Left ventricle myocardium inferior (tissue), 1 donor: ENCODE results near the gene ST6GALNAC2. TPM values are rescaled to one million over a fixed set of nuclear protein-coding genes. Genes with fewer than 3 reads are reported as not detected.
A peak's percentile ranks its signal among the peaks of the same experiment; 100 is the strongest.
"Not testable (repeated sequence)": the region's sequence is repeated elsewhere in the genome, so short reads cannot be mapped to it uniquely, and the experiment has no call there.

ENCODE experiments used
- DNase-seq: peaks from one replicate; pipeline ENCODE4 v3.0.0-alpha.2; 2020
- H3K27ac ChIP-seq: fragments of 200-600 bp; replicated peaks from 2 replicates; pipeline ENCODE4 v1.8.0; 2021
- H3K27me3 ChIP-seq: fragments of 200-600 bp; 2 replicates; pipeline ENCODE4 v1.8.0; 2021; ENCODE audit warnings: low read depth
- H3K36me3 ChIP-seq: fragments of 200-600 bp; 2 replicates; pipeline ENCODE4 v1.8.0; 2021
- H3K4me1 ChIP-seq: fragments of 200-600 bp; 2 replicates; pipeline ENCODE4 v1.8.0; 2021
- H3K4me3 ChIP-seq: fragments of 200-600 bp; 2 replicates; pipeline ENCODE4 v1.8.0; 2021; ENCODE audit warnings: mild to moderate bottlenecking, moderate library complexity
- H3K9me3 ChIP-seq: fragments of 200-600 bp; replicated peaks from 2 replicates; pipeline ENCODE4 v1.8.0; 2021
- CTCF ChIP-seq: fragments of 200-600 bp; IDR thresholded peaks from 2 replicates; pipeline ENCODE4 v1.8.0; 2021; ENCODE audit warnings: antibody characterized with exemption, mild to moderate bottlenecking, borderline replicate concordance
- intact Hi-C: fragments of 100-400 bp; cut with micrococcal nuclease; formaldehyde crosslinking; loops from one replicate; pipeline ENCODE4 v1.11.0; 2022
- total RNA-seq: library from RNA; stranded (reverse); fragmentation: NEBNext Ultra II Directional; extraction: Animal tissue kit (Norgen Biotek cat#: 25700); gene quantifications from one replicate; pipeline ENCODE4 v1.2.1, GENCODE V29; 2021
- donor health status: DM: no; HTN: yes; CAD: no; lungs with severe emphysema.

Gene ST6GALNAC2
- total RNA-seq, 1 donor from 2014 or later, result 4.3 TPM

GRCh38 chr17:76524598-76525512, 60.8 kb downstream of the ST6GALNAC2 start:
- intact Hi-C loops, result loop anchor here (2.0 to 10.0 kb wide), 2 partner anchors 22 to 150 kb away; no protein-coding TSS in a partner anchor
- H3K4me3 ChIP-seq, result no peak overlapping the region
- no peaks in the 10 kb centered on the region for H3K9me3 ChIP-seq
- DNase-seq, result peak; percentile 81
- TF ChIP-seq CTCF, result no peak
- no peaks in the 10 kb centered on the region for H3K27me3 ChIP-seq
- peaks cover 60% of the 10 kb centered on the region for H3K4me1 ChIP-seq
- H3K27ac ChIP-seq, result peak overlapping the region; percentile 81
- no peaks in the 10 kb centered on the region for H3K36me3 ChIP-seq

- H3K27me3 ChIP-seq, result no peaks in the 10 kb centered on the region
- intact Hi-C loops, result loop anchor here (2.0 to 10.0 kb wide), 2 partner anchors 23 to 151 kb away; no protein-coding TSS in a partner anchor
- H3K27ac ChIP-seq, result peak overlapping the region; percentile 22
- H3K4me3 ChIP-seq, result no peak overlapping the region
- H3K4me1 ChIP-seq, result peaks cover 45% of the 10 kb centered on the region
- H3K36me3 ChIP-seq, result no peaks in the 10 kb centered on the region
- peak; percentile 78 for DNase-seq
- peak; percentile 100 for TF ChIP-seq CTCF
- no peaks in the 10 kb centered on the region for H3K9me3 ChIP-seq
Measured at GRCh38 chr17:76523084-76524037, 62.3 kb downstream of the ST6GALNAC2 start.

GRCh38 chr17:76521683-76522082, 64.0 kb downstream of the ST6GALNAC2 start:
- H3K4me3 ChIP-seq, DNase-seq, H3K27me3 ChIP-seq, H3K36me3 ChIP-seq, H3K9me3 ChIP-seq: not testable (repeated sequence)
- intact Hi-C loops, result loop anchor here (10.0 kb wide), 1 partner anchor 153 kb away; no protein-coding TSS in a partner anchor
- Histone ChIP-seq H3K4me1 (peaks cover 30% of the 10 kb centered on the region), H3K27ac (peak overlapping the region; percentile 38)

GRCh38 chr17:76521262-76521661, 64.4 kb downstream of the ST6GALNAC2 start:
- no peak for DNase-seq
- intact Hi-C loops, result loop anchor here (10.0 kb wide), 1 partner anchor 154 kb away; no protein-coding TSS in a partner anchor
- Histone ChIP-seq H3K4me1 (peaks cover 31% of the 10 kb centered on the region), H3K9me3 (no peaks in the 10 kb centered on the region), H3K36me3 (no peaks in the 10 kb centered on the region), H3K4me3 (no peak overlapping the region), H3K27me3 (no peaks in the 10 kb centered on the region), H3K27ac (peak overlapping the region; percentile 38)
- no peak for TF ChIP-seq CTCF

GRCh38 chr17:76519048-76519966, 66.4 kb downstream of the ST6GALNAC2 start:
- H3K27me3 ChIP-seq, result no peaks in the 10 kb centered on the region
- no peak overlapping the region for H3K4me3 ChIP-seq
- peaks cover 30% of the 10 kb centered on the region for H3K4me1 ChIP-seq
- H3K27ac ChIP-seq, result peak overlapping the region; percentile 40
- TF ChIP-seq CTCF, result no peak
- H3K9me3 ChIP-seq, result no peaks in the 10 kb centered on the region
- DNase-seq, result no peak
- intact Hi-C loops, result no loop called here
- H3K36me3 ChIP-seq, result no peaks in the 10 kb centered on the region
